ENCODE data around the gene ZNF732. TPM values are rescaled to one million over a fixed set of nuclear protein-coding genes. Genes with fewer than 3 reads are reported as not detected.
"Not testable (repeated sequence)": the region's sequence is repeated elsewhere in the genome, so short reads cannot be mapped to it uniquely, and the experiment has no call there.

ZNF732 gene
- polyA plus RNA-seq, 3 donors: not detected

DNA sequence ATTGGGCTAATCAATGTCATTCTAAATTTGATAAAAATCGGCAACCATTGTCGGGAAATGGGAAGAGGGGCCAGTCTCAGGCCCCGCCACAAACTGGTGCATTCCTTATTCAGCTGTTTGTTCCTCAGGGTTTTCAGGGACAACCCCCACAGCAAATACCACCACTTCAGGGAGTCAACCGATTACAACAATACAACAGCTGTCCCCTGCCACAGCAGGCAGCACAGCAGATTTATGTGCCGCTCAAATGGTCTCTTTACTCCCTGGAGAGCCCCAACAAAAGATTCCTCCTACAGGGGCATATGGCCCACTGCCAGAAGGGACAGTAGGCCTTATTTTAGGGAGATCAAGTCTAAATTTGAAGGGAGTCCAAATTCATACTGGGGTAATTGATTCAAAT is 61.8 kb downstream of the ZNF732 start:
- Histone ChIP-seq H2AFZ (ENCODE audit: insufficient read depth, low read depth, low read length, poor library complexity, severe bottlenecking) (no peak overlapping the region), H3K4me3 (replicated peaks in 1 of 3; ENCODE audit: low read depth in 2 of 3, low read length in 3 of 3) (no peak overlapping the region), H3K4me2 (replicated peaks; ENCODE audit: extremely low read depth, low read length, poor library complexity, severe bottlenecking) (no peak overlapping the region), H4K20me1 (ENCODE audit: insufficient read depth, low read length) (no peaks in the 10 kb centered on the region), H3K79me2 (ENCODE audit: insufficient read depth, low read length) (no peaks in the 10 kb centered on the region), H3K9me3 (replicated peaks in 1 of 2; ENCODE audit: control insufficient read depth in 1 of 2, insufficient read depth in 1 of 2, low read length in 2 of 2) (peaks cover 25 to 37% of the 10 kb centered on the region in 2 donors), H3K27ac (ENCODE audit: low read depth in 1 of 2, low read length in 2 of 2) (no peak overlapping the region), H3K27me3 (ENCODE audit: control insufficient read depth in 2 of 2, insufficient read depth in 2 of 2, low read length in 2 of 2) (no peaks in the 10 kb centered on the region), H3K4me1 (ENCODE audit: control insufficient read depth in 1 of 2, insufficient read depth in 2 of 2, low read length in 2 of 2) (peaks cover 7 to 8% of the 10 kb centered on the region in 2 donors), H3K36me3 (replicated peaks in 1 of 2; ENCODE audit: control insufficient read depth in 1 of 2, insufficient read depth in 2 of 2, low read length in 2 of 2) (no peaks in the 10 kb centered on the region), H3K9ac (ENCODE audit: insufficient read depth, low read length, poor library complexity, severe bottlenecking) (no peak overlapping the region)
- Mint-ChIP-seq H3K4me3 (no peak overlapping the region), H3K9me3 (peaks cover 21 to 45% (median 28%) of the 10 kb centered on the region in 7 donors), H3K4me1 (peaks cover 12% of the 10 kb centered on the region), H3K27ac (no peak overlapping the region), H3K36me3 (peaks cover 0 to 4% of the 10 kb centered on the region in 2 donors), H3K27me3 (ENCODE audit: low read depth in 3 of 3) (peaks cover 0 to 1% (median 0%) of the 10 kb centered on the region in 3 donors)
- DNase-seq: no peak
- no peak for TF ChIP-seq CTCF (IDR thresholded peaks at IDR 0.05)
- WGBS (ENCODE audit: insufficient coverage): 91% methylated on average over 4 of the region's 5 CpGs
- intact Hi-C loops (cut with micrococcal nuclease): loop anchor here in 1 of 2 donors (10.0 kb wide), 1 partner anchor 231 kb away; no protein-coding TSS in a partner anchor

GRCh38 chr4:242121-242848 is 63.0 kb downstream of the ZNF732 start:
- intact Hi-C loops (cut with micrococcal nuclease): loop anchor here in 1 of 2 donors (10.0 kb wide), 1 partner anchor 233 kb away; no protein-coding TSS in a partner anchor
- peaks cover 0 to 1% (median 0%) of the 10 kb centered on the region in 3 donors for H3K27me3 Mint-ChIP-seq (ENCODE audit: low read depth in 3 of 3)
- peak overlapping the region; percentile 63 for H3K4me2 ChIP-seq (replicated peaks; ENCODE audit: extremely low read depth, low read length, poor library complexity, severe bottlenecking)
- H3K79me2 ChIP-seq (ENCODE audit: insufficient read depth, low read length): no peaks in the 10 kb centered on the region
- peak overlapping the region; percentile 42 to 92 (median 74) for H3K4me3 ChIP-seq (replicated peaks in 1 of 3; ENCODE audit: low read depth in 2 of 3, low read length in 3 of 3)
- H3K4me3 Mint-ChIP-seq: peak overlapping the region; percentile 86 to 93
- H3K4me1 Mint-ChIP-seq: peaks cover 12% of the 10 kb centered on the region
- peak overlapping the region; percentile 73 for H2AFZ ChIP-seq (ENCODE audit: insufficient read depth, low read depth, low read length, poor library complexity, severe bottlenecking)
- no peaks in the 10 kb centered on the region for H3K36me3 ChIP-seq (replicated peaks in 1 of 2; ENCODE audit: control insufficient read depth in 1 of 2, insufficient read depth in 2 of 2, low read length in 2 of 2)
- peak overlapping the region; percentile 6 for H3K9ac ChIP-seq (ENCODE audit: insufficient read depth, low read length, poor library complexity, severe bottlenecking)
- peaks cover 18 to 29% of the 10 kb centered on the region in 2 donors for H3K9me3 ChIP-seq (replicated peaks in 1 of 2; ENCODE audit: control insufficient read depth in 1 of 2, insufficient read depth in 1 of 2, low read length in 2 of 2)
- H3K27ac Mint-ChIP-seq: peak overlapping the region in 3 of 7 donors; percentile 49 to 87 (median 51)
- peaks cover 0 to 2% of the 10 kb centered on the region in 2 donors for H3K36me3 Mint-ChIP-seq
- no peaks in the 10 kb centered on the region for H3K27me3 ChIP-seq (ENCODE audit: control insufficient read depth in 2 of 2, insufficient read depth in 2 of 2, low read length in 2 of 2)
- H4K20me1 ChIP-seq (ENCODE audit: insufficient read depth, low read length): no peaks in the 10 kb centered on the region
- H3K4me1 ChIP-seq (ENCODE audit: control insufficient read depth in 1 of 2, insufficient read depth in 2 of 2, low read length in 2 of 2): peaks cover 7 to 8% of the 10 kb centered on the region in 2 donors
- WGBS (ENCODE audit: insufficient coverage): 21% methylated on average over 11 of the region's 15 CpGs
- peak; percentile 53 to 75 (median 62) for DNase-seq
- peaks cover 15 to 40% (median 26%) of the 10 kb centered on the region in 7 donors for H3K9me3 Mint-ChIP-seq
- no peak overlapping the region for H3K27ac ChIP-seq (ENCODE audit: low read depth in 1 of 2, low read length in 2 of 2)
- peak; percentile 83 for TF ChIP-seq CTCF (IDR thresholded peaks at IDR 0.05)

DNA sequence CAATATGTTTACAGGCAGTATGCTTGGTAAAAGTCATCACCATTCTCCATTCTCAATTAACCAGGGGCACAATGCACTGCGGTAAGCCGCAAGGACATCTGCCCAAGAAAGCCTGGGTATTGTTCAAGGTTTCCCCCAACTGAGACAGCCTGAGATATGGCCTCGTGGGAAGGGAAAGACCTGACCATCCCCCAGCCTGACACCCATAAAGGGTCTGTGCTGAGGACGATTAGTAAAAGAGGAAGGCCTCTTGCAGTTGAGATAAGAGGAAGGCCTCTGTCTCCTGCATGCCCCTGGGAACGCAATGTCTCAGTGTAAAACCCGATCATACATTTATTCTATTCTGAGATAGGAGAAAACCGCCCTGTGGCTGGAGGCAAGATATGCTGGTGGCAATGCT is 63.9 kb downstream of the ZNF732 start:
- H3K27ac ChIP-seq (ENCODE audit: low read depth in 1 of 2, low read length in 2 of 2); DNase-seq; H4K20me1 ChIP-seq (ENCODE audit: insufficient read depth, low read length); H3K4me1 ChIP-seq (ENCODE audit: control insufficient read depth in 1 of 2, insufficient read depth in 2 of 2, low read length in 2 of 2); H3K27me3 ChIP-seq (ENCODE audit: control insufficient read depth in 2 of 2, insufficient read depth in 2 of 2, low read length in 2 of 2); H3K9ac ChIP-seq (ENCODE audit: insufficient read depth, low read length, poor library complexity, severe bottlenecking); H3K36me3 Mint-ChIP-seq; H3K79me2 ChIP-seq (ENCODE audit: insufficient read depth, low read length); H3K27me3 Mint-ChIP-seq (ENCODE audit: low read depth in 3 of 3); H3K36me3 ChIP-seq (replicated peaks in 1 of 2; ENCODE audit: control insufficient read depth in 1 of 2, insufficient read depth in 2 of 2, low read length in 2 of 2): not testable (repeated sequence)
- peaks cover 13 to 20% of the 10 kb centered on the region in 2 donors for H3K9me3 ChIP-seq (replicated peaks in 1 of 2; ENCODE audit: control insufficient read depth in 1 of 2, insufficient read depth in 1 of 2, low read length in 2 of 2)
- 20% methylated on average over 1 of the region's 7 CpGs for WGBS (ENCODE audit: insufficient coverage)
- Mint-ChIP-seq H3K4me1 (peaks cover 12% of the 10 kb centered on the region), H3K4me3 (peak overlapping the region; percentile 86 to 93), H3K9me3 (peaks cover 8 to 32% (median 20%) of the 10 kb centered on the region in 7 donors), H3K27ac (peak overlapping the region in 3 of 7 donors; percentile 51 to 87 (median 57))
- H3K4me3 ChIP-seq (replicated peaks in 1 of 3; ENCODE audit: low read depth in 2 of 3, low read length in 3 of 3): peak overlapping the region in 1 of 3 experiments; percentile 74
- peak overlapping the region; percentile 73 for H2AFZ ChIP-seq (ENCODE audit: insufficient read depth, low read depth, low read length, poor library complexity, severe bottlenecking)
- intact Hi-C loops (cut with micrococcal nuclease): loop anchor here in 1 of 2 donors (10.0 kb wide), 1 partner anchor 233 kb away; no protein-coding TSS in a partner anchor
- H3K4me2 ChIP-seq (replicated peaks; ENCODE audit: extremely low read depth, low read length, poor library complexity, severe bottlenecking): peak overlapping the region; percentile 63

Measured in CD14-positive monocyte (primary cell).